Stomach (tissue), 4 donors: Measurements from ENCODE around the gene STARD3.

Experiments used
- CTCF ChIP-seq, 7 experiments: fragments of 450-650 bp in 4 of 7; fragments of 200-600 bp in 3 of 7; sonication (generic) in 3 of 7; IDR thresholded peaks; one replicate each; pipeline ENCODE4 v1.5.1; 2016 to 2019; ENCODE audit warnings: antibody characterized with exemption in 7 of 7, control low read depth in 2 of 7, mild to moderate bottlenecking in 1 of 7
- EP300 ChIP-seq: sonication (generic); formaldehyde crosslinking; IDR thresholded peaks from one replicate; pipeline ENCODE4 v1.6.1; 2017; ENCODE audit warnings: antibody characterized with exemption
- POLR2A ChIP-seq, 4 donors: fragments of 450-650 bp; IDR thresholded peaks; one replicate each; pipeline ENCODE4 v1.6.1; 2016; ENCODE audit warnings: antibody characterized with exemption in 4 of 4, control low read depth in 2 of 4, mild to moderate bottlenecking in 1 of 4, moderate library complexity in 1 of 4
- POLR2AphosphoS5 ChIP-seq, 3 donors: sonication (generic); formaldehyde crosslinking; IDR thresholded peaks; one replicate each; pipeline ENCODE4 v1.6.1; 2016; ENCODE audit warnings: antibody characterized with exemption in 3 of 3

GRCh38 chr17:39607057-39607850 is 29.7 kb upstream of the STARD3 start:
- TF ChIP-seq POLR2A (IDR thresholded peaks at IDR 0.05) = no peak
- TF ChIP-seq CTCF (IDR thresholded peaks at IDR 0.05) = no peak
- TF ChIP-seq POLR2AphosphoS5 (IDR thresholded peaks at IDR 0.05) = no peak
- no peak for TF ChIP-seq EP300
